GM06990 (cell line): Measurements from ENCODE around the gene HOXA3.

Source experiments
- DNase-seq: peaks from one replicate; pipeline ENCODE4 v3.0.0-alpha.2; 2011; ENCODE audit not compliant: insufficient read length; ENCODE audit errors: extremely low read depth
- H3K27me3 ChIP-seq: replicated peaks from 2 replicates; pipeline ENCODE4 v1.6.0; 2011; ENCODE audit warnings: low read length; ENCODE audit not compliant: control insufficient read depth, insufficient read depth
- H3K36me3 ChIP-seq: 2 replicates; pipeline ENCODE4 v1.5.1; 2011; ENCODE audit warnings: low read length; ENCODE audit not compliant: control insufficient read depth, insufficient read depth
- H3K4me3 ChIP-seq: replicated peaks from 2 replicates; pipeline ENCODE4 v1.5.1; 2011; ENCODE audit warnings: low read depth, mild to moderate bottlenecking, control low read depth, low read length
- TF ChIP-seq, protein P1 (sequence below): IDR thresholded peaks from 2 replicates; pipeline ENCODE4 v1.5.1; 2011; ENCODE audit warnings: low read length, control low read depth, mild to moderate bottlenecking, inconsistent platforms; ENCODE audit not compliant: insufficient read depth, poor library complexity, severe bottlenecking

Gene HOXA3

DNA sequence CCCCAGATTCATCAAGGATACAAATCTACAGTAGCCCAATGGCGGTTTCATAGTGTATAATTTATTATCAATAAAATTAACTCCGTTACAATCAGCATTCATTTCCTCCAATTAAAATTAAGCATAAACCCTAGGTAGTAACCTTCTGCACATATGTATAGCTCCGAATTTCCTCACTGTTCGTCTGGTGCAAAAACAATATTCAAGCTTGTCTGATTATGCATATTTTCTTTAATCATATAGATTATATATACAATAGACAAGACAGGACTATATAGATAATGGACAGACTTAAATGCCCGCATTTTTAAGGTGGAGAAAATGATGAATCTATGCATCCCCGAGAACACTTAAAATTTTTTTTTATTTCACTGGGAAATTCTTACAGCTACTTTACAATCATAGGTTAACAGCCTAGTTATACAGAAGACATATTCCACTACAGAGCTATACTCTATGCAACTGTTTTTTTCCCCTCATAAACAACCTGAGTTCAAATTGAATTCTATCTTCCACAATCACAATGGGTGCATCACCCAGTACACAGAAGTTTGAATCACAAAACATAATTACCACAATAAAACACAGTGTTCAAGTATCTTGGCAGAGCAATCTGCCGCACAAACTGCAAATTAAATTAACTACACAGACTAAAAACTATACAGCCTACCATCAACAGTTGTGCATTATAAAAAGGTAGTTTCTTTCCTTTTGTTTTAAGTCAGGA, 10.3 kb upstream of the HOXA3 start:
- H3K4me3 ChIP-seq, result no peak overlapping the region
- H3K27me3 ChIP-seq, result peaks cover 2% of the 10 kb centered on the region

DNA sequence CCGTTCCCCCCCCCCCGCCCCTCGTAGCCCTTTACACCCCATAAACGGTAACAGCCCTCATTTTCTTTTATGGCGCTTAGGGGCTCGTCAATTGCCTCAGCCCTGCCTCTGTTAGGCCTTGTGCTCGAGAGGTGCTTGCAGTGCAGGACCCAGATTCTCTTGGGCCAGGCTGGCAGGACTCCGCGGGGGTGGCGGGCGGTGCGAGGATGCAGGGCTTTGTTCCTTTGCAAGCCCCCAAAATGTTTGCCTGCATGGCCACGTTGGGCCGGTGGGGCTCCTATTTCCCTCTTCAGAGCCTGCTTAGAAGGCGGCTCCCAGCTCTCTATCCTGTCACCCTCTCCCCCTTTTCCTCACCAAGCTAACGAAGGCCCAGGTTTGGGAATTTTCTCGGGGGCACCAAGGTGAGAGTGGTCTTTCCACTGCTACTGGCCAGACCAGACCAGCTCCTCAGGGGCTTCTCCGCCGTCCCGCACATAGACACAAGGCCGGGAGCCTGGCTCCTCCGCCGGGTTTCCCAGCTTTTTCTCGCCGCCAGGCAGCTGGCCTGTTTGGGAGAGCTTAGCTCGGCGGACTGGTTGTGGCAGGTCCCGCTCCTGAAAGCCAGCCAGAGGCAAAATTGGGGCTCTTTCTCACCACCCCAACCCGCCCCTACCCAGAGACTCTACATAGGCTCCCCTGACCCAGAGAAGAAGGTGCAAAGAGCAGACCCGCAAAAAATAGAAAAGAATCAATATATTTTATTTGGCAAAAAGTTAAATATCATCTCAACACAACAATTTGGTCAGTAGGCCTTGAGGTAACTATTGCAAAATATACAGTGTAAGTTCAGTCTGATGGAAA, 9.6 kb upstream of the HOXA3 start:
- no peak for DNase-seq
- TF ChIP-seq, protein P1, sequence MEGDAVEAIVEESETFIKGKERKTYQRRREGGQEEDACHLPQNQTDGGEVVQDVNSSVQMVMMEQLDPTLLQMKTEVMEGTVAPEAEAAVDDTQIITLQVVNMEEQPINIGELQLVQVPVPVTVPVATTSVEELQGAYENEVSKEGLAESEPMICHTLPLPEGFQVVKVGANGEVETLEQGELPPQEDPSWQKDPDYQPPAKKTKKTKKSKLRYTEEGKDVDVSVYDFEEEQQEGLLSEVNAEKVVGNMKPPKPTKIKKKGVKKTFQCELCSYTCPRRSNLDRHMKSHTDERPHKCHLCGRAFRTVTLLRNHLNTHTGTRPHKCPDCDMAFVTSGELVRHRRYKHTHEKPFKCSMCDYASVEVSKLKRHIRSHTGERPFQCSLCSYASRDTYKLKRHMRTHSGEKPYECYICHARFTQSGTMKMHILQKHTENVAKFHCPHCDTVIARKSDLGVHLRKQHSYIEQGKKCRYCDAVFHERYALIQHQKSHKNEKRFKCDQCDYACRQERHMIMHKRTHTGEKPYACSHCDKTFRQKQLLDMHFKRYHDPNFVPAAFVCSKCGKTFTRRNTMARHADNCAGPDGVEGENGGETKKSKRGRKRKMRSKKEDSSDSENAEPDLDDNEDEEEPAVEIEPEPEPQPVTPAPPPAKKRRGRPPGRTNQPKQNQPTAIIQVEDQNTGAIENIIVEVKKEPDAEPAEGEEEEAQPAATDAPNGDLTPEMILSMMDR, result no peak
- no peak overlapping the region; the same call in 1 of the 2 replicates for H3K4me3 ChIP-seq

More for the DNA sequence above, 10.3 kb upstream of the HOXA3 start:
- TF ChIP-seq, protein P1, result no peak
- DNase-seq, result no peak
- no peaks in the 10 kb centered on the region for H3K36me3 ChIP-seq

DNA sequence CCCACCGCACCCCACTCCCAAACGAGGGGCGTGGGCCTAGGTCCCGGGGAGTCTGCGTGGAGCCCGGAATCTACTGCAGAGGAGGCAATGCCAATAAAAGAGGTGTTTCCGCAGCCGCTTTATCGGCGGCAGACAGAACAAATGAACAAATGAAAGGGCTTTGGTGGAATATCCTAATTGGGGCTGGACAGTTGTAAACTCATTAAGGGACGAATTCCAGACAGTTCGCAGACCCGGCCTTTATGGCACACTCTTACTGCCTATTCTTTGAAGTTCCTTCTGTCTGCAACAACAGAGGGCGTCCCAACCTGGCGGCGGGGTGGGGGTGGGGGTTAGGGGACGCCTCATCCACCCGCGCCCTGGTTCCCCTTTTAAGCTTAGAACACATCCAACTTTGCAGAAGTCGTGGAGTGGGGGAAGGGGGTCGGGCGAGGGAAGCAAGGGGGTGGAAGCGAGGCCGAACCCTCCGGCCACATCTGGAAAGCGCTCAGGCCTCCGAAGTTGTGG, 8.9 kb upstream of the HOXA3 start:
- no peak for DNase-seq

More for the DNA sequence above, 9.6 kb upstream of the HOXA3 start:
- H3K27me3 ChIP-seq, result peaks cover 2% of the 10 kb centered on the region
- no peaks in the 10 kb centered on the region for H3K36me3 ChIP-seq

DNA sequence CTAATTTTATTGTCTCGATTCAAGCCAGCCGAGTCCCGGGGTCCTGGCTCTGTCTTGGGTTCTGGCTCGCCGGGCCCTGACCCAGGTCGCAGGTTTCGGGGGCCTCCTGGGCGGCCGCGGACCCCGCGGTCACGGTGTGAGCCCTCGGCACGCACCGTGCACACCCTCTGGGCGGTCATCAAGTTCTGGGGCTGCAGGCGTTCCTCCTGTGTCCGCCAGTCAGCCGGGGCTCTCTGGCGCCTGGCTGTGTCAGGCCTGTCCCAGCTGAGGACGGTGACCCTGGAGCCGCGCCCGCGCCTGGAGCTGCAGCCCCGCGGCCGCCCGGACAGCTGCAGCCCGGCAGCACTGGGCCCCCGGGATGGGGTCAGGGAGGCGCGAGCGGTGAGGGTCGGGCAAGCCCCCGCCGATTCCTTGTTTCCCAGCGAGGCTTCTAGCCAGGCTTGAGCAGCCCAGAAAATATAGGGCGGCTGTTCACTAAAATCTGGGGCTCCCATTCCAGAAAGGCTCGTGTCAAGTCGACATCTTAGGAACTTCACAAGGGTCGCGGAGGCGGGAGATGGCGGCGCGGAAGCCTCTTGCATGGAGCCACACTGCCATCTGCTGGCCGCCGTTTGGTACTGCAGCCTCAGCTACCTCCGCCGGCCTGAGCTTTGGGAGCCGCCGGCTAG, 8.3 kb upstream of the HOXA3 start:
- TF ChIP-seq, protein P1, result peak; percentile 94
- H3K4me3 ChIP-seq, result peak overlapping the region; percentile 65
- peak; percentile 83 for DNase-seq
- no peaks in the 10 kb centered on the region for H3K36me3 ChIP-seq
- peaks cover 2% of the 10 kb centered on the region for H3K27me3 ChIP-seq

More for the DNA sequence above, 8.9 kb upstream of the HOXA3 start:
- TF ChIP-seq, protein P1, result no peak
- H3K36me3 ChIP-seq, result no peaks in the 10 kb centered on the region
- peak overlapping the region; percentile 65 for H3K4me3 ChIP-seq
- peaks cover 2% of the 10 kb centered on the region for H3K27me3 ChIP-seq

DNA sequence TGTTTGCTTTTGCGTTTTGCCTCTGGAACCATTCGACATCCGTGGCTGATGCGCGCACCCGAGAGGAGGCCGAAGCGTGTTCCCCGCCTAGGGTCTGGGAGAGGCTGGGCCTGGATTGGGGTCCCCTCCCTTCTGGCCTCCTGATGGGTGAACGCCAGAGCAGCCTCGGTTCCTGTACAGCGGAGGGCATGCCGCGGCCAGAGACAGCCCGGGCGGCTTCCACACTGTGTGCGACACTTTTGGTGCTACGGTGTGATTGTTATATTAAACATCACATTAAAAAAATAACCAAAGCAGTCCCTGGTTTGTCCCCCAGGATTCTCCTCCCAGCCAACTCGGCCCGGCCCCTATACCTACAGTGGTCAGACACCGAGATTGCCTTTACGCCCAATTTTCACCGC, 7.8 kb upstream of the HOXA3 start:
- Histone ChIP-seq H3K36me3 (no peaks in the 10 kb centered on the region), H3K4me3 (peak overlapping the region; percentile 65), H3K27me3 (peaks cover 2% of the 10 kb centered on the region)
- TF ChIP-seq, protein P1, result no peak
- no peak for DNase-seq
